HG03066 (cell line): ENCODE data around the gene GPR162.

Experiments
- ATAC-seq: cut with Tn5 transposase; IDR thresholded peaks from one replicate; pipeline ENCODE4 v1.9.1; 2021; ENCODE audit warnings: low read depth; ENCODE audit not compliant: unreplicated experiment

GPR162 gene

DNA sequence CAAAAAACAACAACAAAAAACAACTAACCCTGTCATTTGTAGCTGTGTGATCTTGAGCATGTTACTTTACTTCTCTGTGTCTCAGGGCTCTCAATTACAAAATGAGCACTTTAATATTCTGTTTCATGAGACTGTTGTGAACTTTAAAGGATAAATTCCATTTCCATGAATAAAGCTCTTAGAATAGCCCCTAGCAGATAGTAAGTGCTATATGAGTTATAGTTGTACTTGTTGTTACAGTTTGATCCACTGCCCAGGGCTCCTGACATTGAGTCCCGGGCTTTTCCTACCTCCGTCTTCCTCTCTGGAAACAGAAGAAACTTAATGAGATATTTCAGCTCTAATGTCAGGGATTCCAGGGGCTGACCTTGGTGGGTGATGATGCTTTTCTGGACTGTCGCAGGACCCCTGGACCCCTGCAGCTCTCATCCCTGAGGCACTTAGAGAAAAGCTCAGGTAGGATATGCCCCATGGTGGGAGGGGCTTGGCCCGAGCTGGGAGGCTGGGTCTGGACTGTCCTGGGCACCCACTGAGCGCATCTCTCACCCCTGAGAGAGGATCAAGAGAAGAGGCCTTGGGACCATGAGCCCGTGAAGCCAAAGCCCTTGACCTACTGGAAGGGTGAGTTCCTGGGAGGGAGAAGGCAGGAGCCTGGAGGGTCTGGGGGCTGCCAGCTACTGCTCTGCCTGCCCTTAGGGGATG lies 11.7 kb downstream of the GPR162 start:
- no peak for ATAC-seq

DNA sequence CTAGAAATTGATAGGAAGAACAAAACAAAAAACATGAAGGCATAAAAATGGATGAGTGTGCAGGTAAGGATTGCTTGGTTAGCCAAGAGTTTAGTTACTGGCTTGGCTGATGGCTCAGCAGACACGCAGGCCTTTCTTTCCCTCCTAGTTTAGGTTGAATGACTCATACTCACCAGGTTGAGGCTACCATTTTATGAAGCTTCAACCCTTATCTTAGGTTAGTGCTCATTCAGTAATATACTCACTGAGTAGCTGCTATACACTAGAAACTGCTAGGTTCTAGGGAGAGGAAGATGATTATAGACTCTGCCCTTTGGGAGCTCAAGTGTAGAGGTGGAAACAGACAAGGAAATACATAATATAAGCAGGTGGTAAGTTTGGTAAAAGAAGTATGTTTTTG lies 12.6 kb downstream of the GPR162 start:
- ATAC-seq, result no peak

DNA sequence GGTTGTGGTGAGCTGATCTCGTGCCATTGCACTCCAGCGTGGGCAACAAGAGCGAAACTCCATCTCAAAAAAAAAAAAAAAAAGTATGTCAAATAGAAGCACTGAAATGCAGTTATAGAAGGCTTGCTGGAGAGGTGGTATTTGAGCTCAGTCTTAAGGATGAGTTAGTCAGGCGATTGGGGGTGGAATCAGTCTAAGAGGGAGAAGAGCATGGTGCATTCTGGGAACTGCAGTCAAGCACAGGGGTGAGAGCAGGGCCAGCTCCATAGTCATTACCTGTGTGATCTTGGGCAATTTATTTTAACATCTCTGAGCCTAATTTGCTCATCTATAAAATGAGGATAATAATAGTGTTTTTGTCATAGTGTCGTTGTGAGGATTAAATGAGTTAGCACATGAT lies 13.3 kb downstream of the GPR162 start:
- ATAC-seq, result no peak

DNA sequence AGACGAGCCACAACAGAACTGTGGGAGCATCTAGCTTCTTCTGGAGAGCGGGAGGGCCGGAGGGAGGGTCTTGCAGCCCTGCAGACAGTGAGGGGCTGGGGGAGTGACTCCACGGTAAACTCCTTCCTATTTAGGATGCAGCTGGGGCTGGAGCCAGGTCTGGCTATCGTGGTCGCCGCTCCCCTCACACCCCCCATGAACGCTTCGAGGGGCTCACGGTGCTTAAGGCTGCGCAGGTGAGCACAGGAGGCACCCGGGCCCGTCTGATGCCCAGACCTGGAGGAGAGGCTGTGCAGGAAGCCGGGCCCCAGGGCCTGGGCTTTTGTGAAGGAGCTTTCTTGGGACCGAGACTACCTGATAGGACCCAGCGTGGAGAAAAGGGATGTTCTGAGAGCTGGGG lies 15.2 kb downstream of the GPR162 start:
- no peak for ATAC-seq

DNA sequence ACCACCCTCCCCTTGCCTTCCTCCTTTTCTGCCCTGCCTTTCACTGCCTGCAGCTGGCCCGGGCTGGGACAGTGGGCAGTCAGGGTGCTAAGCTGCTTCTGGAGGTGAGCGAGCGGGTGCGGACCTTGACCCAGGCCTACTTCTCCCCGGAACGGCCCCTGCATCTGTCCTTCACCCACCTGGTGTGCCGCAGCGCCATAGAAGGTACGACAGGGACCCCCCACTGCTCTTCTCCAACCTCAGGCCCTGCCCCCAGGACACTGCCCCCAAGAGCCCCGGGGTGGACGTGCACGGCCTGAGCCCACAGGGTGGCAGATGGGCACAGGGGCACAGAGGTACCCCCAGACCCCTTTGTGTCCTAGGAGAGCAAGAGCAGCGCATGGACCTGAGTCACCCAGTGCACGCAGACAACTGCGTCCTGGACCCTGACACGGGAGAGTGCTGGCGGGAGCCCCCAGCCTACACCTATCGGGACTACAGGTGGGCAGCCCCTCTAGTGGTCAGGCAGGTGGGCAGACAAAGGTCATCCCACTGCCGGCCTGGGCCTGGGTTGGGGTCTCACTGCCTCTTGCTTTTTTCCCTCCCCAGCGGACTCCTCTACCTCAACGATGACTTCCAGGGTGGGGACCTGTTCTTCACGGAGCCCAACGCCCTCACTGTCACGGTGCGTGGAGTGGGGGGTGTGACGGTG lies 15.9 kb downstream of the GPR162 start:
- no peak for ATAC-seq

DNA sequence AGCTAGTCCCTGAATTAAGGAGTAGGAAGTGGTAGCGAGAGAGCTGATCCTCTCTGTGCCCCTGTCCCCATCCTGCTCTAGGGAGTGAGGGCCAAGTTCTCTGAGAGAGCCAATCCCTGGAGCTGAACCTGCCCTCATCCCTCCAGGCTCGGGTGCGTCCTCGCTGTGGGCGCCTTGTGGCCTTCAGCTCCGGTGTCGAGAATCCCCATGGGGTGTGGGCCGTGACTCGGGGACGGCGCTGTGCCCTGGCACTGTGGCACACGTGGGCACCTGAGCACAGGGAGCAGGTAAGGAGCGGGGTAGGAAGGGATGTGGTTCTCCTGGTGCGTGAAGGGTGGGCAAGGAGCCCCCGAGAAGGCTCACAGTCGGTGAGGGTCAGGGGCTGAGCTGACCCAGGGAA lies 17.2 kb downstream of the GPR162 start:
- ATAC-seq, result no peak

DNA sequence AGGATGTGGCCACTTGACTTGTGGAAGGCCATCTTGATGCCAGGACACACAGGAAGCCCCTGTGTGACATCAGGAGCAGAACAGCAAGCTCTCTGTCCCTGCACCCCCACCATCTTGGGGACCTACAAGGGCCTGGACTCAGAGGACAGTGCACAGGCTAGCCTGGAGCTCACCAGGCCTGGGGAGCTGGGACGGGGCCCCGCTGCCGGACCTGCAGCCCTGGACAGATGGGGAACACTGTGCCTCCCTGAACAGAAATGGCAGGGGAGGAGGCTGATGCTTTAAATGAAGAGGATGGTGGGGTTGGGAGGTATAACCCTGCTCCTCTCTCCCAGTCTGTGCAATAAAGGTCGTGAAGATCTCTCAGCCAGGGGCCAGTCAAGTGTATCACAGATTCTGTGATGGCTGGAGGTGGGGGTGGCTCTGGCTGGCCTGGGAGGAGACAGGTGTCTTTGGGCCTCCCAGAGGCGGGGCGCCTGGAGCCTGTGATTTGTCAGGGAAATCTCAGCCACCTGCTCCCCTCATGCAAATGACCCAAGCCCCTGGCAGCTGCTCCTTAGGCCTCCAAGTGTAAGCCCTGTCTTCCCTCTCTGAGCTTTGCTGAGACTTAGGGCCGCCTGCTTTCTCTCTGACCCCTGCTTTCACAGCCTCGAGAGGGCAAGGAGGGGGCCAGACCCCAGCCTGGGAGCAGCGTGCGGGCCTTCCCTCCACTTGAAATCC lies 18.0 kb downstream of the GPR162 start:
- peak; percentile 89 for ATAC-seq

DNA sequence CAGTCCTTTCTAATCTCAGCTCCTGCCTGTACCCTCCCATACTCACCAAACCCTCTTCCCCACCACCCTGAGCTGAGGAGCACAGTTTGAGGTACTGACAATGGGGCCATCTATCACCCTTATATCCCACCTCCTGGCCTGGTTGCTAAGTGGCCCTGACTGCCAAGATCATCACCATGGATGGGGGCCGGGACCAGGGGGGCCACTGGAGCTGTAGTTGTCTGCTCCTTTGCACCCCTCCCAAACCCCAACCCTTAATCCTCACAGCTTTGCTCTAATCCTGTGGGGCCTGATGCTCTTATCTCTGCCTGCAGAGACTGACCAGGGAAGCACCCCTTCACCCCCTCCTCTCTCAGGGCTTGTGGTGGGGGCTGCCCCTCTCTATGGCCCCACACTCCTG lies 18.7 kb downstream of the GPR162 start:
- no peak for ATAC-seq

DNA sequence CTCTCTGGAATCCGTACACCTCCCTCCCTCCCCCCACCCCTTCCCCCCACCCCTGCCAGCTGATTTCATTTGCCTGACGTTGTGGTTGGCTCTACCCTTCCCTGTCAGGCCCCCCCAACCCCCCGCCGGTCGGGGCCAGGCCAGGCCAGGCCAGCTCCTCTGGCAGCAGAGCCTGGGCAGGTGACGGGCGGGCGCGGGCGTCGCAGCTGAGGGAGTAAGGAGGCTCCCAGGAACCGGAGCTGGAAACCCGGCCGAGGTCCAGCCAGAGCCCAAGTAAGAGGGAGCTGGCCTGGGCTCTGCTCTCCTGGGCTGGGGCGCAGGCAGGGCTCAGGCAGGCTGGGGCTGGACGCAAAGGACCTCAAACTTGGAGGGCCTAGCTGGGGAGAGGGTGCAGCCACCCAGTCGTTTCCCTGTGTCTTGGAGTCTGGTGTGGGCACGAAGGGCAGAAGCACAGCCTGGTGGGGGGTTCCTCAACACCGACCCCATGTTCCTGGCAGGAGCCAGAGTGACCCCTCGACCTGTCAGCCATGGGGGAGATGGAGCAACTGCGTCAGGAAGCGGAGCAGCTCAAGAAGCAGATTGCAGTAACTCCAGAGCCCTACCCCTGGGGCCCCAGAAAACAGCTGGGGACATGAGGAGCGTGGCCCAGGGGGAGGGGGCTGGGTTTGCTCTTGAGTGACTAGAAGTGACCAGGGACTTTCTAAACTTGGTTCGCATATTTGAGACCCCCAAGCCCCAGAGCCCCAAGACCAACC lies 19.3 kb downstream of the GPR162 start, which contains the start of gene GNB3:
Gene GNB3, plus strand, starts transcription at position 165 of the 755 bp plus-strand sequence. Its CDS starts 363 bp downstream, at position 528.
- ATAC-seq, result no peak

DNA sequence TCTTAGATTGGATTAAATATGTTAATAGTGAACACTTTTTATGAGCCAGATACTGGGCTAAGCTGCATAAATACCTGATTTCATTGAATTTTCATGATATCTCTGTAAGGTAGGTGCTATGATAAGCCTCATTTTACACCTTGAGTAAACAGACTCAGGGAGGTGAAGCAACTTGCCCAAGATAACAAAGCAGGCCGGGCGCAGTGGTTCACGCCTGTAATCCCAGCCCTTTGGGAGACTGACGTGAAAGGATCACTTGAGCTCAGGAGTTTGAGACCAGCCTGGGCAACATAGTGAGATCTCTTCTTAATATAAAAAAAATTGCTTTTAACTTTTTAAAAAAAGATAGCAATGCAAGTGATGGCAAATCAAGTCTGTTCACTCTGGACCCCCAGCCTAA lies 20.5 kb downstream of the GPR162 start:
- ATAC-seq, result no peak

DNA sequence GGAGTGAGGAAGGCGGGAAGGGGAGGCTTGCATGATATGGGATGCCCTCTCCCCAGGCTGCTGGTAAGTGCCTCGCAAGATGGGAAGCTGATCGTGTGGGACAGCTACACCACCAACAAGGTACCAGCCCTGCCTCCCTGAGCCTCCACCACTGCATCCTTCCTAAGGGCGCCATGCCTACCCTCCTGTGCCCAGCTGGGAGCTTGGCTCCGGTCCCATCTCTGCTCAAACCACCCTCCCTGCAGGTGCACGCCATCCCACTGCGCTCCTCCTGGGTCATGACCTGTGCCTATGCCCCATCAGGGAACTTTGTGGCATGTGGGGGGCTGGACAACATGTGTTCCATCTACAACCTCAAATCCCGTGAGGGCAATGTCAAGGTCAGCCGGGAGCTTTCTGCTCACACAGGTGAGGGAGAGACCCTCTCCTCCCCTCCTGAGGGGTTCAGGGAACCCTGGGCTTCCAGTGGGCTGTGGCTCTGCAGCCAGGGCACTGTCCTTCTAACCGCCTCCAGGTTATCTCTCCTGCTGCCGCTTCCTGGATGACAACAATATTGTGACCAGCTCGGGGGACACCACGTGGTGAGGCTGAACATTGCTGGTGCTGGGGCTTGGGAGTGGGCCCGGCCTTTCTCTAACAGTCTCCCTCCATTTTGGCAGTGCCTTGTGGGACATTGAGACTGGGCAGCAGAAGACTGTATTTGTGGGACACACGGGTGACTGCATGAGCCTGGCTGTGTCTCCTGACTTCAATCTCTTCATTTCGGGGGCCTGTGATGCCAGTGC lies 21.7 kb downstream of the GPR162 start:
- no peak for ATAC-seq

DNA sequence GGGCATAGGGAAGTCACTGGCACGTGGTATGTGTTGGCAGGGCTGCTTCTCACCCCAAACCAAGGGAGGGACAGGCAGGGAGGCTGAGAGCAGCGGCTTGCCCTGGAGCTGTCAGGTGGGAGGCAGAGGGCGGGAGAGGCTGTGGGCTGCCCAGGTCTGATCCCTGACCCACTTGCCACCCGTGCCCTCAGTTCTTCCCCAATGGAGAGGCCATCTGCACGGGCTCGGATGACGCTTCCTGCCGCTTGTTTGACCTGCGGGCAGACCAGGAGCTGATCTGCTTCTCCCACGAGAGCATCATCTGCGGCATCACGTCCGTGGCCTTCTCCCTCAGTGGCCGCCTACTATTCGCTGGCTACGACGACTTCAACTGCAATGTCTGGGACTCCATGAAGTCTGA lies 23.8 kb downstream of the GPR162 start:
- no peak for ATAC-seq

DNA sequence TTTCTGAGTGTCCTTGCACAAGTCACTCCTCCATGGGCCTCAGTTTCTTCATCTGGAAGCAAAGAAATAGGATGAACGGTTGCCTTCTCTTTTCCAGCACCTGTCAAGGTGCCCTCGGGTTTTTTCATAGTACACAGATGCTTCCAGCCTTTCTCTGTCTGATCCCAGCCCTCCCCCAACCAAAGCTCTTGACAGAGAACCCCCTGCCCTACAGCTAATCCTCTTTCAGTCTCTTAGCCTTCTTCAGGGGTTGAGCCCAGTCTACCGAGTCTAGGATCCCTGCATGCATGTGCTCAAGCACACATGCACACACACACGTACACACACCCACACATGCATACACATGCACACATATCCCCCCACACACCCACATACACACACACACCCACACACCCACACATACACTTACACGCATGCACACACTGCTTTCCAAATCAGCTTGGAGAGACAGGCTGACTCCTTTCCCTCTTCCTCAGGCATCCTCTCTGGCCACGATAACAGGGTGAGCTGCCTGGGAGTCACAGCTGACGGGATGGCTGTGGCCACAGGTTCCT lies 24.8 kb downstream of the GPR162 start:
- ATAC-seq, result no peak

DNA sequence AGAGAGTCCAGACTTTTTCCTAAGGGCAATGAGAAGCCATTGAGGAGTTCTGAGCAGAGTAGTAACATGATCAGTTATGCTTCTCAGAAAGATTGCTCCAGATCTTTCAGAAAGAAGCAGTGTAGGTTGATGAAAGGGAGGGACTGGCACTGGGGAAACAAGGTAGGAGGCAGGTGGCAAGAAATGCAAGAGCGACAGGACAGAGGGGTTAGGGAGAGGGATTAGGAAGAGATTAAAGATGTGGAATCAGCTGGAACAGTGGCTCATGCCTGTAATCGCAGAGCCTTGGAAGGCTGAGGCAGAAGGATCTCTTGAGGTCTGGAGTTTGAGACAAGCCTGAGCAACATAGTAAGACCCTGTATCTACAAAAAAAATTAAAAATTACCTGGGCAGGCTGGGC lies 26.1 kb downstream of the GPR162 start:
- no peak for ATAC-seq

DNA sequence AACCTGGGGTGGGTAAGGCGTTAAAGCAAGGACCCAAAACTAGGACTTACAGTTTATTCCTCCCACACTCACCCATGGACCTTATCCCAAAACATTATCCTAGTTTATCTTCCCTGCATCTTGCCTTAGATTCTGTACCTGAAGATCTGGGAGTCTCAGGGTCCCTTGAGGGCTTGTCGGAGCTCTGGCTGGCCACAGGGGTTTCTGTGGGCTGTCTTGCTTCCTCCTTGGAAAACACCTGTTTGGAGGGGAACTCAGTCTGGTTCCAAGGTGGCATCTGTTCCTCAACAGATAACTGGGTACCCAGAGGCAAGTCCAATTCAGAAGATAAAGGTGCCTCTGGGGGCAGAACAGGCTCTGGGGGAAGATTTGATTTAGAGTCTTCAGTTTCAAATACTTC lies 27.8 kb downstream of the GPR162 start:
- no peak for ATAC-seq

DNA sequence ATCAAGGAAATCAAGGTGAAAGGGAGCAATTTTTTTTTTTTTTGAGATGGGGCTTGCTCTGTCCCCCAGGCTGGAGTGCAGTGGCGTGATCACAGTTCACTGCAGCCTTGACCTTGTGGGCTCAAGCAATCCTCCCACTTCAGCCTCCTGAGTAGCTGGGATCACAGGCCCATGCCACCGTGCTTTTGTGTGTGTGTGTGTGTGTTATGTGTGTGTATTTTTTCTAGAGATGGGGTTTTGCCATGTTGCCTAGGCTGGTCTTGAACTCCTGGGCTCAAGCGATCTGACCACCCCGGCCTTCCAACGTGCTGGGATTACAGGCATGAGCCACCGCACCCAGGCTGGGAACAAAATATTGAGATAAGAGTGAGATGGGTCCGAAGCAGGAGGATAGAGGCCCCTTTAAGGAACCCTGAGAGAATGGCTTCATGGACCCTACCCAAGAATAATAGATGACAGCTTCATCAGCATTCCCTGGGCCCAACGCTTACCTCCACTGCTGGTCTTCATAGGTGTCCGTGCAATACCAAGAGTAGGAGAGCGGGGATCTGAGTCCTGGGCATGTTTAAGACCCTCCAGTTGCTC lies 28.4 kb downstream of the GPR162 start:
- no peak for ATAC-seq

DNA sequence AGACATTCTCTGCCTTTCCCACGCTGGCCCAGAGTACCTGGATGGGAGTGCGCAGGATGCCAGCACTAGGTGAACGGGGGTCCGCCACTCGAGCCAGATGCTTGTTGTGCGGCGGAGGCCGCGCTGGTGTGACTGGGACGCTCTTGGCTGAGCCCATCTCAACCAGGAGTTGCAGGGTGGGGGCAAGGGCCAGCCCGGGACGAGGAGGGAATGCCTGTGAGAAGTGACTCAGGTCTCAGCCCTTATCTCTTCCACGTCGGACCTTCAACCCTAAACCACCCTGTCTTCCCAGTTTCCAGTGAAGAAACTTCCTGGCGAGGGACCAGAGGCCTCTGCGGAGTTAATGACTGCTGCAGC lies 29.2 kb downstream of the GPR162 start:
- no peak for ATAC-seq

DNA sequence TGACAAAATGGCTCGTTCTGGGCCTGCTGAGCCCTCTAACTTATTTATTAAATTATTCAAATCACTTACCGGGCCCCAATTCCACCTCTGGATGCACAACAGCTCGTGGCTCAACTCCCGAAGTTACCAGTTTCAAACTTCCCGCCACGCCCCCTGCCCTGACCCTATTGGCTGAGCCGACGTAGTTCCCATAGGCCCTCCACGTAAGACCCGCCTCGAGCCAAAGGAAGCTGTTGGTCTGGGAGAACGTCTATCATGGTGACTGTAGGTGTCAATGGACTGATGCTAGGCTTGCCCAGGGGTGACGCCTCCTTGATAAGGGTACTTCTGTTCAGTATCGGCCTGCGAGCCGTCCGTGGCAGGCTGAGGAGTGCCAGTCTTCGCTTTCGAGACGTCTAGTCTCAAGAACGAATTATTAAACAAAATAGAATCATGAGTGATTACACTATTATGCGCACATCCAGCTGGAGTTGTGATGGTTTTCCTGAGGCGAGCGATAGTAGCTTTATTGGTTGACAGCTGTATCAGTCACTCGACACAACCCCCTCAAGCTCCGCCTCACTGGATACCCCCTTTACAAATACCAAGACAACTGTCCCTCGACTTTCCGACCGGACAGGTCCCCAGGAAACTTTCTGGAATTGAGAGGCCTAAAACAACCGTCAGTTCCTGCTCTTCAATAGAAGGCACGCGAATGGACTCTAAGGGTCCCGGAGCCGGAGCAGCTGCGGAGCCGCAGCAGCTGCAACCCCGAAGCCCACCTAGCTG lies 29.7 kb downstream of the GPR162 start, which contains the start of gene CDCA3:
Gene CDCA3, minus strand, starts transcription at position 134 of the 768 bp plus-strand sequence. CDS start 334 bp downstream, outside the sequence.
- ATAC-seq, result peak; percentile 48
